HepG2 (cell line): ENCODE results near the gene ANAPC2. TPM values are rescaled to one million over a fixed set of nuclear protein-coding genes. Genes with fewer than 3 reads are reported as not detected.

Experiments used
- ASH2L ChIP-seq: fragments of 300-600, 200-600 bp; sonication (generic); IDR thresholded peaks from 2 replicates; pipeline ENCODE4 v1.7.0; 2017; ENCODE audit warnings: low read depth, mild to moderate bottlenecking, moderate library complexity, mixed read lengths, low read length; ENCODE audit not compliant: insufficient read length
- ATF3 ChIP-seq: sonication (generic); formaldehyde crosslinking; IDR thresholded peaks from 2 replicates; pipeline ENCODE4 v1.4.0; 2020; ENCODE audit warnings: missing genetic modification reagents
- BCLAF1 ChIP-seq: fragments of 450-650 bp; IDR thresholded peaks from 2 replicates; pipeline ENCODE4 v1.6.1; 2017; ENCODE audit warnings: mild to moderate bottlenecking
- FOXJ3 ChIP-seq: sonication (generic); formaldehyde crosslinking; IDR thresholded peaks from 2 replicates; pipeline ENCODE4 v1.4.0; 2020; ENCODE audit warnings: missing genetic modification reagents, mild to moderate bottlenecking, borderline replicate concordance
- KAT8 ChIP-seq: IDR thresholded peaks from 2 replicates; pipeline ENCODE4 v1.6.1; 2016; ENCODE audit warnings: missing genetic modification reagents, missing compliant biosample characterization
- KDM5A ChIP-seq: fragments of 200-600 bp; sonication (generic); IDR thresholded peaks from 2 replicates; pipeline ENCODE4 v1.7.0; 2018; ENCODE audit warnings: antibody characterized with exemption, mild to moderate bottlenecking, low read length, borderline replicate concordance
- PTBP1 ChIP-seq: fragments of 200-400 bp; formaldehyde crosslinking; IDR thresholded peaks from 2 replicates; pipeline ENCODE4 v1.6.1; 2018; ENCODE audit warnings: low read length, low read depth; ENCODE audit not compliant: poor library complexity, severe bottlenecking
- SMARCE1 ChIP-seq: fragments of 450-650 bp; IDR thresholded peaks from 2 replicates; pipeline ENCODE4 v1.6.1; 2017; ENCODE audit warnings: borderline replicate concordance
- THYN1 ChIP-seq: sonication (generic); formaldehyde crosslinking; IDR thresholded peaks from 2 replicates; pipeline ENCODE4 v1.8.1; 2023; ENCODE audit warnings: low read depth, mild to moderate bottlenecking, moderate library complexity, missing genetic modification reagents, borderline replicate concordance
- ZBTB7A ChIP-seq: sonication (generic); formaldehyde crosslinking; IDR thresholded peaks from 2 replicates; pipeline ENCODE4 v1.8.0; 2022; ENCODE audit warnings: mild to moderate bottlenecking, missing genetic modification reagents
- ZNF574 ChIP-seq: sonication (generic); formaldehyde crosslinking; IDR thresholded peaks from 2 replicates; pipeline ENCODE4 v1.4.0; 2020; ENCODE audit warnings: missing genetic modification reagents
- ZNF652 ChIP-seq: IDR thresholded peaks from 2 replicates; pipeline ENCODE4 v1.6.1; 2016; ENCODE audit warnings: low read depth, borderline replicate concordance
- ZNF777 ChIP-seq: sonication (generic); formaldehyde crosslinking; IDR thresholded peaks from 2 replicates; pipeline ENCODE4 v1.4.0; 2020; ENCODE audit warnings: missing genetic modification reagents
- ZNF883 ChIP-seq: sonication (generic); formaldehyde crosslinking; IDR thresholded peaks from 2 replicates; pipeline ENCODE4 v1.5.1; 2020; ENCODE audit warnings: mild to moderate bottlenecking, missing genetic modification reagents; ENCODE audit errors: not compliant biosample characterization
- ZSCAN31 ChIP-seq: sonication (generic); formaldehyde crosslinking; IDR thresholded peaks from 2 replicates; pipeline ENCODE4 v1.5.0; 2020; ENCODE audit warnings: low read depth, mild to moderate bottlenecking, missing genetic modification reagents
- polyA plus RNA-seq, 8 experiments: library from polyadenylated mRNA; depleted of rRNA in 3 of 8; stranded (reverse) in 7 of 8; unstranded in 1 of 8; fragments of >200 nt; fragmentation: Illumina TruSeq in 4 of 8; extraction: Trizol in 4 of 8; gene quantifications; 2 replicates each; pipeline versions ENCODE4 v1.2.1 to v1.2.3, GENCODE V29; 2011 to 2016; ENCODE audit warnings: low read depth in 4 of 8, missing spikeins in 1 of 8, mixed read lengths in 1 of 8; ENCODE audit not compliant: insufficient read depth in 1 of 8
- total RNA-seq, 5 experiments: library from RNA; depleted of rRNA; stranded (reverse); fragments of >200 nt; fragmentation: Illumina TruSeq; extraction: Trizol; gene quantifications; 2 replicates each; pipeline ENCODE4 v1.2.3, GENCODE V29; 2016; ENCODE audit warnings: low read depth in 1 of 5

ANAPC2 gene
- total and polyA plus RNA-seq, 2 of the 13 experiments (the other 11 are each of a cell fraction or from before 2014, with no cell fraction given), result 12.3 to 15.4 TPM

- TF ChIP-seq ASH2L, result no peak
- no peak for TF ChIP-seq SMARCE1
- no peak for TF ChIP-seq ATF3 (CRISPR knock-in tag)
- no peak for TF ChIP-seq PTBP1
- no peak for TF ChIP-seq BCLAF1
- TF ChIP-seq ZNF777, result no peak
- TF ChIP-seq ZSCAN31 (CRISPR knock-in tag), result no peak
- TF ChIP-seq ZNF883 (CRISPR knock-in tag), result peak; percentile 34
- no peak for TF ChIP-seq THYN1 (CRISPR knock-in tag)
- no peak for TF ChIP-seq KAT8
- no peak for TF ChIP-seq ZBTB7A (CRISPR knock-in tag)
- TF ChIP-seq ZNF574 (CRISPR knock-in tag), result 0 out of 2 replicates have a peak, but pooled peaks have one; percentile 4
- TF ChIP-seq FOXJ3 (CRISPR knock-in tag), result no peak
- no peak for TF ChIP-seq ZNF652 (CRISPR knock-in tag)
- TF ChIP-seq KDM5A, result no peak
Observed at GRCh38 chr9:137226338-137227053, 38.1 kb upstream of the ANAPC2 start (continued).
